ENCODE results near the gene DLEC1. TPM values are rescaled to one million over a fixed set of nuclear protein-coding genes. Genes with fewer than 3 reads are reported as not detected.

The DLEC1 gene
- total and polyA plus RNA-seq, 5 donors from 2014 or later = 0.09 to 4.9 (median 0.64) TPM

- no peaks in the 10 kb centered on the region for H3K9me3 ChIP-seq (ENCODE audit: control insufficient read depth in 2 of 2, low read length in 2 of 2)
- Mint-ChIP-seq H3K27me3 (no peaks in the 10 kb centered on the region), H3K4me1 (peaks cover 0 to 23% (median 9%) of the 10 kb centered on the region in 4 donors), H3K27ac (peak overlapping the region in 1 of 3 donors; percentile 52), H3K4me3 (no peak overlapping the region), H3K9me3 (no peaks in the 10 kb centered on the region), H3K36me3 (peaks cover 18% of the 10 kb centered on the region)
- H3K4me3 ChIP-seq (ENCODE audit: low read depth, low read length) = no peak overlapping the region
- no peaks in the 10 kb centered on the region for H3K27me3 ChIP-seq (ENCODE audit: control insufficient read depth, insufficient read depth, low read length)
- H3K4me1 ChIP-seq (ENCODE audit: control insufficient read depth, insufficient read depth, low read length, poor library complexity, severe bottlenecking) = no peaks in the 10 kb centered on the region
- DNase-seq = no peak
- H3K27ac ChIP-seq (ENCODE audit: insufficient read depth, low read length, poor library complexity, severe bottlenecking) = no peak overlapping the region
- H3K36me3 ChIP-seq (ENCODE audit: control insufficient read depth, insufficient read depth, low read length) = peaks cover 42% of the 10 kb centered on the region
- no peak for ATAC-seq (ENCODE audit: low read depth in 2 of 2)
Measured at GRCh38 chr3:38119821-38120692, 81.0 kb downstream of the DLEC1 start.

GRCh38 chr3:38120693-38121450 is 81.9 kb downstream of the DLEC1 start:
- no peaks in the 10 kb centered on the region for H3K9me3 ChIP-seq (ENCODE audit: control insufficient read depth in 2 of 2, low read length in 2 of 2)
- H3K36me3 ChIP-seq (ENCODE audit: control insufficient read depth, insufficient read depth, low read length) = peaks cover 50% of the 10 kb centered on the region
- H3K4me3 ChIP-seq (ENCODE audit: low read depth, low read length) = no peak overlapping the region
- peaks cover 26% of the 10 kb centered on the region for H3K36me3 Mint-ChIP-seq
- peaks cover 0 to 23% (median 9%) of the 10 kb centered on the region in 4 donors for H3K4me1 Mint-ChIP-seq
- no peaks in the 10 kb centered on the region for H3K27me3 ChIP-seq (ENCODE audit: control insufficient read depth, insufficient read depth, low read length)
- no peaks in the 10 kb centered on the region for H3K27me3 Mint-ChIP-seq
- no peak for DNase-seq
- no peaks in the 10 kb centered on the region for H3K9me3 Mint-ChIP-seq
- ATAC-seq (ENCODE audit: low read depth in 2 of 2) = no peak
- no peaks in the 10 kb centered on the region for H3K4me1 ChIP-seq (ENCODE audit: control insufficient read depth, insufficient read depth, low read length, poor library complexity, severe bottlenecking)
- peak overlapping the region in 1 of 4 donors; percentile 24 for H3K4me3 Mint-ChIP-seq
- peak overlapping the region in 1 of 3 donors; percentile 52 for H3K27ac Mint-ChIP-seq
- no peak overlapping the region for H3K27ac ChIP-seq (ENCODE audit: insufficient read depth, low read length, poor library complexity, severe bottlenecking)

GRCh38 chr3:38121451-38121831 is 82.4 kb downstream of the DLEC1 start:
- ATAC-seq (ENCODE audit: low read depth in 2 of 2) (no peak), DNase-seq (no peak)
- H3K27ac Mint-ChIP-seq = no peak overlapping the region
- H3K9me3 Mint-ChIP-seq = no peaks in the 10 kb centered on the region
- no peaks in the 10 kb centered on the region for H3K27me3 ChIP-seq (ENCODE audit: control insufficient read depth, insufficient read depth, low read length)
- peaks cover 0 to 24% (median 9%) of the 10 kb centered on the region in 4 donors for H3K4me1 Mint-ChIP-seq
- H3K27me3 Mint-ChIP-seq = no peaks in the 10 kb centered on the region
- peaks cover 56% of the 10 kb centered on the region for H3K36me3 ChIP-seq (ENCODE audit: control insufficient read depth, insufficient read depth, low read length)
- peaks cover 27% of the 10 kb centered on the region for H3K36me3 Mint-ChIP-seq
- H3K27ac ChIP-seq (ENCODE audit: insufficient read depth, low read length, poor library complexity, severe bottlenecking) = no peak overlapping the region
- H3K9me3 ChIP-seq (ENCODE audit: control insufficient read depth in 2 of 2, low read length in 2 of 2) = no peaks in the 10 kb centered on the region
- H3K4me3 Mint-ChIP-seq = no peak overlapping the region
- no peak overlapping the region for H3K4me3 ChIP-seq (ENCODE audit: low read depth, low read length)
- H3K4me1 ChIP-seq (ENCODE audit: control insufficient read depth, insufficient read depth, low read length, poor library complexity, severe bottlenecking) = no peaks in the 10 kb centered on the region

GRCh38 chr3:38121832-38122461 is 82.9 kb downstream of the DLEC1 start:
- Histone ChIP-seq H3K9me3 (ENCODE audit: control insufficient read depth in 2 of 2, low read length in 2 of 2) (no peaks in the 10 kb centered on the region), H3K4me3 (ENCODE audit: low read depth, low read length) (no peak overlapping the region), H3K27me3 (ENCODE audit: control insufficient read depth, insufficient read depth, low read length) (no peaks in the 10 kb centered on the region), H3K4me1 (ENCODE audit: control insufficient read depth, insufficient read depth, low read length, poor library complexity, severe bottlenecking) (no peaks in the 10 kb centered on the region), H3K27ac (ENCODE audit: insufficient read depth, low read length, poor library complexity, severe bottlenecking) (no peak overlapping the region), H3K36me3 (ENCODE audit: control insufficient read depth, insufficient read depth, low read length) (peaks cover 61% of the 10 kb centered on the region)
- DNase-seq = no peak
- Mint-ChIP-seq H3K4me3 (no peak overlapping the region), H3K27me3 (no peaks in the 10 kb centered on the region), H3K9me3 (no peaks in the 10 kb centered on the region), H3K36me3 (peaks cover 28% of the 10 kb centered on the region), H3K27ac (no peak overlapping the region), H3K4me1 (peaks cover 0 to 24% (median 9%) of the 10 kb centered on the region in 4 donors)
- no peak for ATAC-seq (ENCODE audit: low read depth in 2 of 2)

GRCh38 chr3:38122712-38123290 is 83.8 kb downstream of the DLEC1 start:
- Histone ChIP-seq H3K4me1 (ENCODE audit: control insufficient read depth, insufficient read depth, low read length, poor library complexity, severe bottlenecking) (peaks cover 7% of the 10 kb centered on the region), H3K4me3 (ENCODE audit: low read depth, low read length) (no peak overlapping the region), H3K9me3 (ENCODE audit: control insufficient read depth in 2 of 2, low read length in 2 of 2) (no peaks in the 10 kb centered on the region), H3K27ac (ENCODE audit: insufficient read depth, low read length, poor library complexity, severe bottlenecking) (no peak overlapping the region), H3K36me3 (ENCODE audit: control insufficient read depth, insufficient read depth, low read length) (peaks cover 70% of the 10 kb centered on the region), H3K27me3 (ENCODE audit: control insufficient read depth, insufficient read depth, low read length) (no peaks in the 10 kb centered on the region)
- no peak for ATAC-seq (ENCODE audit: low read depth in 2 of 2)
- Mint-ChIP-seq H3K9me3 (no peaks in the 10 kb centered on the region), H3K27ac (no peak overlapping the region), H3K27me3 (no peaks in the 10 kb centered on the region), H3K4me3 (no peak overlapping the region), H3K4me1 (peaks cover 0 to 23% (median 11%) of the 10 kb centered on the region in 4 donors), H3K36me3 (peaks cover 35% of the 10 kb centered on the region)
- no peak for DNase-seq

- DNase-seq = no peak
- Mint-ChIP-seq H3K27ac (no peak overlapping the region), H3K4me3 (no peak overlapping the region), H3K36me3 (peaks cover 41% of the 10 kb centered on the region), H3K9me3 (no peaks in the 10 kb centered on the region), H3K4me1 (peaks cover 0 to 15% (median 5%) of the 10 kb centered on the region in 4 donors), H3K27me3 (no peaks in the 10 kb centered on the region)
- Histone ChIP-seq H3K4me1 (ENCODE audit: control insufficient read depth, insufficient read depth, low read length, poor library complexity, severe bottlenecking) (peaks cover 7% of the 10 kb centered on the region), H3K27me3 (ENCODE audit: control insufficient read depth, insufficient read depth, low read length) (no peaks in the 10 kb centered on the region), H3K36me3 (ENCODE audit: control insufficient read depth, insufficient read depth, low read length) (peaks cover 85% of the 10 kb centered on the region), H3K27ac (ENCODE audit: insufficient read depth, low read length, poor library complexity, severe bottlenecking) (no peak overlapping the region), H3K9me3 (ENCODE audit: control insufficient read depth in 2 of 2, low read length in 2 of 2) (no peaks in the 10 kb centered on the region), H3K4me3 (ENCODE audit: low read depth, low read length) (no peak overlapping the region)
- ATAC-seq (ENCODE audit: low read depth in 2 of 2) = no peak
Measured at GRCh38 chr3:38124324-38125122, 85.5 kb downstream of the DLEC1 start.
